K562 treated with DMSO at 1 percent for 48 hours (cell line): ENCODE measurements around the gene C6orf52. TPM values are rescaled to one million over a fixed set of nuclear protein-coding genes. Genes with fewer than 3 reads are reported as not detected.

Experiments used
- total RNA-seq: library from RNA; unstranded; fragments of 300-600 nt; gene quantifications from 2 replicates; pipeline ENCODE4 v1.2.3, GENCODE V29; 2022; ENCODE audit warnings: low replicate concordance; ENCODE audit errors: extremely low read depth

C6orf52 gene
- not detected in 2 replicates for total RNA-seq

DNA sequence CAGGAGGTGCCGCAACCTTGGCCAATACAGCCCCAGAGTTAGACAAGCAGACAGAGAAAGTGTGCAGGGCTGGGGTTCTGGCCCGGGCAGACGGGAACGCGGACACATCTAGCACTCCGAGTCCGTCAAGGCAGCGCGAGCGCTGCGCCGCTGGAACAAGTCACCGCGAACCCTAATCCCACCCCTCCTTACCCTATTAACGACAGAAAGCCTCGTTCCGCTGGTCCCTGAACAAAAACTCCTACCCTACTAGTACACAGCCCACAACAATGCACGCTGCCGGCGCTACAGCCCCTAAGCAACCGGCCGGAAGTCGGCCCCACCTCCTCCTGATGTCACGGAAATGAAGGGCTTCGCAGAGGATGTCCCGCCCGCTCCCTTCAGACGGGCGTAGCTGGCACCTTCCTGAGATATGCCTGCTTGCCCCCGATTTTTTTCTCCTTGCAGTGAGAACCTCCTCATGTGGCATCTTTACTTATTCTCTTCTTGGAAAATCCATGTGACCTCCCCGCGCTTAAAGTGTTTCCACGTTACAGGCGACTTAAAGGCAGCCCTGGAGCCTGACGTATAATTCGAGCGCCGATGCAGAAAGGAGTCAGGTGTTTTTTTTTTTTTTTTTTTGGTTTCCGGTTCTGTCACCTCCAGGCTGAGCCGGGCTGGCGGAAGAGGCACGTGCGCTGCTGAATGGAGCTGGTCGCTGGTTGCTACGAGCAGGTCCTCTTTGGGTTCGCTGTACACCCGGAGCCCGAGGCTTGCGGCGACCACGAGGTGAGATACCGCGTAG lies at the start of gene C6orf52, which contains the start of gene PAK1IP1:
C6orf52 (minus strand) TSS at position 315 of the 784 bp plus-strand sequence. CDS start 7,066 bp downstream, outside the sequence.
PAK1IP1 (plus strand) TSS at position 671 of the 784 bp plus-strand sequence; CDS start at position 685, 14 bp downstream.

DNA sequence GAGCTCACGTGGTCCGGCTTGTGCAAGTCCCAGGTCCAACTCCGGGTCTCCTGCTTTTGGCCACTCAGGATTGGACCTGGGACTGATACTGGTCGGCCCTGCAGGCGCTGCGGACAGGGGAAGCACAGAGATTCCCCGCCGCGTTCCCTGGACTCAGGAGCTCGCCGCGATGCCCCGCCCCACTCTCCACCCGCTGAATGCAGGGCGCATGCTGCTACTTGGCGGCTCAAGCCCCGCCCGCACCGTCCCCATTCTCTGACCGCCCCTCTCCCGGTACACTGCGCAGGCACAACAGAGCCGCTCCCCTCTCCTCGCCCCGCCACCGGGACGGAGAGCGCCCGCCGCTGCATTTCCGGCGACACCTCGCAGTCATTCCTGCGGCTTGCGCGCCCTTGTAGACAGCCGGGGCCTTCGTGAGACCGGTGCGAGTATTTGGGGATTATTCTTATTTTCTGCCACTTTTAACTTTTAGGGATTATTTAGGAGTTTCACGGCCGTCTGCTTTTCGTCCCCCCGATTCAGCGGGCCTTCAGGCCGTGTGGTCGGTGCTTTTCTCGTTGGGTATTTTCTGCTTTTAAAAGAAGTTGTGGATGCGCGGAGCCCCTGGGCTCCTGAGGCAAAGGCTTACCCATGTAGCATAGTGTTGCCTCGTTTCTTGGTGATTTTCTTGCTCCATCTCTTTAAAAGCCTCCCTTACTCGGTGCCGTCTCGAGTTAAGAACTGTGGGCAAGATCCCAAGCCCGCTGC lies 28.6 kb upstream of the C6orf52 start, which contains the start of gene TMEM14C:
TMEM14C (plus strand) TSS at position 251 of the 747 bp plus-strand sequence. CDS start 1,544 bp downstream, outside the sequence.

Other genes starting within 250 kb of the C6orf52 start
- not detected in 2 replicates for gene GCNT2, start 173.3 kb downstream of the C6orf52 start, total RNA-seq
- not detected in 2 replicates for gene PAK1IP1, start 356 bp upstream of the C6orf52 start, total RNA-seq
- gene TMEM14C, start 28.5 kb upstream of the C6orf52 start, total RNA-seq: not detected in 2 replicates
- gene TMEM14B, start 53.2 kb upstream of the C6orf52 start, total RNA-seq: not detected in 2 replicates
- not detected in 2 replicates for gene MAK, start 143.9 kb upstream of the C6orf52 start, total RNA-seq
- not detected in 2 replicates for gene GCM2, start 187.4 kb upstream of the C6orf52 start, total RNA-seq
- not detected in 2 replicates for gene SYCP2L, start 192.4 kb upstream of the C6orf52 start, total RNA-seq